Measurements from ENCODE around the gene NECTIN1.

DNA sequence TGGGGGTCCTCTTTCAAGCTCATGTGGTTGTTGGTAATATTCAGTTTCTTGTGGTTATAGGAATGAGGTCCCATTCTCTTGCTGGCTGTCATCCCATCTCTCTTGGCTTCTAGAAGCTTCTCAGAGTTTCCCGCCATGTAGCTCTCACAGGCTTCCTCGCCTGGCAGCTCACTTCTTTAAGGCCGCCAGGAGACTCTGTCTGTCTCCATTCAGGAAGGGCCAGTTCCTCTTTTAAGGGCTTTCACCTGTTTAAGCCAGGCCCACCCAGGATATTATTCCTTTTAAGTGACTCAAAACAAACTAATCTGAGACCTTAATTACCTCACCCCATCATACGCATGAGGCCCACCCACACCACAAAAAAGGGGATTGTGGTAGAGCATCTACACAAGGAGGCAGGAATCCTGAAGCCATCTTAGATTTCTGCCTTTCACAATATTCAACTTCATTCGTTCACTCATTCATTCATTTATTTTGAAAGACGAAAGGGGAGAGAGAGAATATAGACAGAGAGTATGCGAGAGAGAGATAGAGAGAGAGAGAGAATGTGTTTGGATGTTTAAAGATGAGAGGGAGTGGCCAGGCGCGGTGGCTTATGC is 42.3 kb upstream of the NECTIN1 start:
- TF ChIP-seq, protein P1, sequence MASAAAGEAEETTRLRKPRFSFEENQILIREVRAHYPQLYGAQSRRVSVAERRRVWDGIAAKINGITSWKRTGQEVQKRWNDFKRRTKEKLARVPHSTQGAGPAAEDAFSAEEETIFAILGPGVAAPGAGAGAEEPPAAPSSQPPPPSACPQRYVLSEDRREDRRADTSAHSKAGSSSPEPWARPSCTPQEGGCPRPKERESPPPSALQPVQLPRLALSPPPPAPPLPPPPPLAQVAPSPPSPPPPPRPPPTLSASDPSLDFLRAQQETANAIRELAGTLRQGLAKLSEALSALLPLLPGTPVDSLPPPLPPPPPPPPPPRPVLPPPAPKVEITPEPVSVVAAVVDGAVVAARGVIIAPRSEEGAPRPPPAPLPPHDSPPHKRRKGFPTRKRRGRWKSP (CRISPR knock-in tag; IDR thresholded peaks at IDR 0.05) = no peak
- no peak for TF ChIP-seq SNRNP70 (IDR thresholded peaks at IDR 0.05; ENCODE audit: low read depth, low read length)
- TF ChIP-seq, protein P2, sequence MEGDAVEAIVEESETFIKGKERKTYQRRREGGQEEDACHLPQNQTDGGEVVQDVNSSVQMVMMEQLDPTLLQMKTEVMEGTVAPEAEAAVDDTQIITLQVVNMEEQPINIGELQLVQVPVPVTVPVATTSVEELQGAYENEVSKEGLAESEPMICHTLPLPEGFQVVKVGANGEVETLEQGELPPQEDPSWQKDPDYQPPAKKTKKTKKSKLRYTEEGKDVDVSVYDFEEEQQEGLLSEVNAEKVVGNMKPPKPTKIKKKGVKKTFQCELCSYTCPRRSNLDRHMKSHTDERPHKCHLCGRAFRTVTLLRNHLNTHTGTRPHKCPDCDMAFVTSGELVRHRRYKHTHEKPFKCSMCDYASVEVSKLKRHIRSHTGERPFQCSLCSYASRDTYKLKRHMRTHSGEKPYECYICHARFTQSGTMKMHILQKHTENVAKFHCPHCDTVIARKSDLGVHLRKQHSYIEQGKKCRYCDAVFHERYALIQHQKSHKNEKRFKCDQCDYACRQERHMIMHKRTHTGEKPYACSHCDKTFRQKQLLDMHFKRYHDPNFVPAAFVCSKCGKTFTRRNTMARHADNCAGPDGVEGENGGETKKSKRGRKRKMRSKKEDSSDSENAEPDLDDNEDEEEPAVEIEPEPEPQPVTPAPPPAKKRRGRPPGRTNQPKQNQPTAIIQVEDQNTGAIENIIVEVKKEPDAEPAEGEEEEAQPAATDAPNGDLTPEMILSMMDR (CRISPR knock-in tag; IDR thresholded peaks at IDR 0.05) = no peak
- TF ChIP-seq, protein P3, sequence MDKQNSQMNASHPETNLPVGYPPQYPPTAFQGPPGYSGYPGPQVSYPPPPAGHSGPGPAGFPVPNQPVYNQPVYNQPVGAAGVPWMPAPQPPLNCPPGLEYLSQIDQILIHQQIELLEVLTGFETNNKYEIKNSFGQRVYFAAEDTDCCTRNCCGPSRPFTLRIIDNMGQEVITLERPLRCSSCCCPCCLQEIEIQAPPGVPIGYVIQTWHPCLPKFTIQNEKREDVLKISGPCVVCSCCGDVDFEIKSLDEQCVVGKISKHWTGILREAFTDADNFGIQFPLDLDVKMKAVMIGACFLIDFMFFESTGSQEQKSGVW (CRISPR knock-in tag; IDR thresholded peaks at IDR 0.05; ENCODE audit: borderline replicate concordance) = no peak
- no peak for TF ChIP-seq ZNF569 (CRISPR knock-in tag; IDR thresholded peaks at IDR 0.05; ENCODE audit: borderline replicate concordance)
- TF ChIP-seq ZNF670 (CRISPR knock-in tag; IDR thresholded peaks at IDR 0.05; ENCODE audit: borderline replicate concordance) = no peak

All from HepG2 (cell line).